SHP77 treated with DMSO at 0.1 percent for 48 hours (cell line): ENCODE results near the gene PRKACA.
"Not testable (repeated sequence)": the region's sequence is repeated elsewhere in the genome, so short reads cannot be mapped to it uniquely, and the experiment has no call there.

Source experiments
- DNase-seq: peaks from one replicate; lab custom pipeline; 2025; lab: John Stamatoyannopoulos, UW

The PRKACA gene

GRCh38 chr19:14042659-14043608, 74.6 kb downstream of the PRKACA start:
- DNase-seq: not testable (repeated sequence)
